Suprapubic skin (tissue), 4 donors: ENCODE results near the gene B4GALT4. TPM values are rescaled to one million over a fixed set of nuclear protein-coding genes. Genes with fewer than 3 reads are reported as not detected.

Experiments
- DNase-seq, 2 donors: peaks; one replicate each; pipeline ENCODE4 v3.0.0-alpha.2; 2019; ENCODE audit warnings: low spot score in 2 of 2
- H3K27ac ChIP-seq: fragments of 200-600 bp; sonication (generic); one replicate; pipeline ENCODE4 v1.5.1; 2019
- H3K27me3 ChIP-seq: fragments of 200-600 bp; sonication (generic); one replicate; pipeline ENCODE4 v1.5.1; 2019
- H3K36me3 ChIP-seq: fragments of 200-600 bp; sonication (generic); one replicate; pipeline ENCODE4 v1.5.1; 2019
- H3K4me1 ChIP-seq: fragments of 200-600 bp; sonication (generic); one replicate; pipeline ENCODE4 v1.5.1; 2019
- H3K4me3 ChIP-seq: fragments of 200-600 bp; sonication (generic); one replicate; pipeline ENCODE4 v1.5.1; 2019; ENCODE audit warnings: mild to moderate bottlenecking
- H3K9me3 ChIP-seq: fragments of 200-600 bp; sonication (generic); one replicate; pipeline ENCODE4 v1.5.1; 2019
- EP300 ChIP-seq: sonication (generic); formaldehyde crosslinking; IDR thresholded peaks from one replicate; pipeline ENCODE4 v1.6.1; 2017; ENCODE audit warnings: antibody characterized with exemption
- POLR2A ChIP-seq, 2 donors: fragments of 450-650 bp; IDR thresholded peaks; one replicate each; pipeline ENCODE4 v1.6.1; 2017; ENCODE audit warnings: antibody characterized with exemption in 2 of 2, mild to moderate bottlenecking in 2 of 2, moderate library complexity in 2 of 2
- POLR2AphosphoS5 ChIP-seq, 3 donors: sonication (generic); formaldehyde crosslinking; IDR thresholded peaks; one replicate each; pipeline ENCODE4 v1.6.1; 2017; ENCODE audit warnings: antibody characterized with exemption in 3 of 3
- WGBS: methylation state at CpG from one replicate; pipeline ENCODE4 v1.1.5; 2018; 5-methylcytosine and 5-hydroxymethylcytosine counted together
- total RNA-seq, 4 donors: library from RNA; depleted of rRNA; stranded (reverse); fragments of >200 nt; gene quantifications; one replicate each; pipeline ENCODE4 v1.1.0, GENCODE V29; 2016
- TF ChIP-seq, protein P1 (sequence below), 2 donors: fragments of 200-600 bp in 1 of 2; fragments of 450-650 bp in 1 of 2; sonication (generic) in 1 of 2; IDR thresholded peaks; one replicate each; pipeline ENCODE4 v1.5.1; 2016 to 2019; ENCODE audit warnings: antibody characterized with exemption in 2 of 2, mild to moderate bottlenecking in 1 of 2, moderate library complexity in 1 of 2

Gene B4GALT4
- total RNA-seq, 4 donors from 2014 or later: 13.6 to 19.4 (median 16.1) TPM

DNA sequence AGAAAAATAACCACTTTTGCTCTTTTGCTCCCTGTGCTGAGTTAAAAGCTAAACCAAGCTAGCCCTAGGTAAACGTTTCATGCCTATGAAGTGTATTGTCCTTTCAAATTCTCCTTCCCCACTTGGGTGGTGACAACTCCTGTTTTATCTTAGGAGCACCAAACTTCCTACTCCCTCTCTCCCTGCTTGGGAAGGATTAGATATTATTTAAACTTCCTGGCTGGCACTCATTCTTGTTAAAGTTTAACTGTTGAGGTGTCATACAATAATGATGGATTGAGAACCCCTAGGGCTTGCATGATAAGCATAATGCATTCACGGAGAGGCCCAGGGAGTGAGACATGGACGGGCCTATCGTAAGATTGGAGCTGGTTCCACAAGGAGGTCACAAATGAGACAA, 29.5 kb downstream of the B4GALT4 start:
- Histone ChIP-seq H3K4me1 (peaks cover 10% of the 10 kb centered on the region), H3K27ac (no peak overlapping the region), H3K9me3 (no peaks in the 10 kb centered on the region), H3K36me3 (peaks cover 54% of the 10 kb centered on the region), H3K4me3 (no peak overlapping the region), H3K27me3 (no peaks in the 10 kb centered on the region)
- WGBS: 54% methylated on average over 4 of the region's 4 CpGs
- no peak for DNase-seq
- TF ChIP-seq POLR2A (IDR thresholded peaks at IDR 0.05): no peak
- TF ChIP-seq POLR2AphosphoS5 (IDR thresholded peaks at IDR 0.05): no peak
- no peak for TF ChIP-seq EP300
- TF ChIP-seq, protein P1, sequence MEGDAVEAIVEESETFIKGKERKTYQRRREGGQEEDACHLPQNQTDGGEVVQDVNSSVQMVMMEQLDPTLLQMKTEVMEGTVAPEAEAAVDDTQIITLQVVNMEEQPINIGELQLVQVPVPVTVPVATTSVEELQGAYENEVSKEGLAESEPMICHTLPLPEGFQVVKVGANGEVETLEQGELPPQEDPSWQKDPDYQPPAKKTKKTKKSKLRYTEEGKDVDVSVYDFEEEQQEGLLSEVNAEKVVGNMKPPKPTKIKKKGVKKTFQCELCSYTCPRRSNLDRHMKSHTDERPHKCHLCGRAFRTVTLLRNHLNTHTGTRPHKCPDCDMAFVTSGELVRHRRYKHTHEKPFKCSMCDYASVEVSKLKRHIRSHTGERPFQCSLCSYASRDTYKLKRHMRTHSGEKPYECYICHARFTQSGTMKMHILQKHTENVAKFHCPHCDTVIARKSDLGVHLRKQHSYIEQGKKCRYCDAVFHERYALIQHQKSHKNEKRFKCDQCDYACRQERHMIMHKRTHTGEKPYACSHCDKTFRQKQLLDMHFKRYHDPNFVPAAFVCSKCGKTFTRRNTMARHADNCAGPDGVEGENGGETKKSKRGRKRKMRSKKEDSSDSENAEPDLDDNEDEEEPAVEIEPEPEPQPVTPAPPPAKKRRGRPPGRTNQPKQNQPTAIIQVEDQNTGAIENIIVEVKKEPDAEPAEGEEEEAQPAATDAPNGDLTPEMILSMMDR (IDR thresholded peaks at IDR 0.05): no peak

DNA sequence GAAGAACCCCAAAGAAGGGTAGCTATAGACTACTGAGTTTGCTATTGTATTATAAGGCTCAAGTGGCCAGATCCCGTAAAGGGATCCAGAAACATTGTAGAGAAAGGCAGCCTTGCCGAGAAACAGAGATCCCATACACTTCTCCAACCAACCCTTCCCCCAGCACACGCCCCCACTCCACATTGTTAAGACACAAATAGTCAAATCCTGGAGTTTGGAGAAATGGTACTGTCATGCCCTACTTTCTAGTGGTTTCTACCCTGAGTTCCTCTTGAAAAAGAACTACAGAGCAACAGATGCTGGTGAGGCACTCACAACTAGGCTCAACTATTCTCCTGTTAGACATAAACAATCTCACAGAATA, 33.2 kb downstream of the B4GALT4 start:
- Histone ChIP-seq H3K4me3 (no peak overlapping the region), H3K27ac (no peak overlapping the region), H3K27me3 (no peaks in the 10 kb centered on the region), H3K36me3 (peaks cover 17% of the 10 kb centered on the region), H3K4me1 (peaks cover 17% of the 10 kb centered on the region), H3K9me3 (no peaks in the 10 kb centered on the region)
- 80% methylated on average over 3 of the region's 3 CpGs for WGBS
- TF ChIP-seq, protein P1 (IDR thresholded peaks at IDR 0.05): no peak
- TF ChIP-seq EP300 (no peak), POLR2A (IDR thresholded peaks at IDR 0.05) (no peak), POLR2AphosphoS5 (IDR thresholded peaks at IDR 0.05) (no peak)
- no peak for DNase-seq

DNA sequence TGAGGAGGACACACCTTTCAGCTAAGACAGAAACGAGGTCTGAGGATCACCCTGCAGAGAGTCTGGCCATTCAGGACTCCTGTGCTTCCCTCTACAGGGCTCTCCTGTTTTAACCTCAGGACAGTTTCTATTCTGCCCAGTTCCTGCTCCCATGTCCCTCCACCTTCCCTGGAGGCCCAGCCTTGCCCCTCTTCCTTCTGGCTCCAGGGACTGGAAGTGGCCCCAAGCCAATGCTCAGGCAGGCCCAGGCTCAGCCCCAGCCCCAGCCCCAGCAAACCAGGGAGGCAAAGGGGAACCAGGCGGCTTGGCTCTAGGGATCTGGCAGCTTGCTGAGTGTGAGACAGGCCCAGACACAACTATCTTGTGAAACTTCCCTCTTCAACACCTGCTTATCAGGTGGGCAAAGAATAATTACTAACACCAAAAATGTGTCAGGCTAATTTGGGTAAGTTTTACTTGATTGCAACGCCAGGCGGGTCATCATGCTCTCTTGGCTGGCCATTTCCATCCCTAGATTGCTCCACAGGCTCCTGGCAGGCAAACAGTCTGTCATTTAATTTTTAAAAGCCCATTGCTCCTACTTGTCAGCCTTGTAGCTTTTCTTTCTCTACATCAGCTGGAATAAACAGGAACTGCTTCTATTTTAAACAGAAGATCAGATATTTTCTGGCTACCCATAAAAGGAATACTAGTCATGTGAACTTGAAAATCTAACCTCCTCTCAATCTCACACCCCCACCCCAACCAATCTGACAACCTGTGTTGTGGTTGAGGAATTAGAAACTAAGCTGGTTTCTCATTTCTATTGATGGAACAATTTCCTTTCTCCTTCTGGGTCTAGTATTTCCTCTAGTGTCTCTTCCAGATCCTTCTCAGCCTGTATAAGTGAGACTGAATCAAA, 33.8 kb downstream of the B4GALT4 start:
- Histone ChIP-seq H3K27me3 (no peaks in the 10 kb centered on the region), H3K27ac (no peak overlapping the region), H3K36me3 (peaks cover 11% of the 10 kb centered on the region), H3K9me3 (no peaks in the 10 kb centered on the region), H3K4me1 (peaks cover 17% of the 10 kb centered on the region), H3K4me3 (no peak overlapping the region)
- 43% methylated on average over 4 of the region's 4 CpGs for WGBS
- TF ChIP-seq POLR2A (IDR thresholded peaks at IDR 0.05): no peak
- TF ChIP-seq, protein P1 (IDR thresholded peaks at IDR 0.05): no peak
- TF ChIP-seq POLR2AphosphoS5 (IDR thresholded peaks at IDR 0.05): no peak
- no peak for TF ChIP-seq EP300
- DNase-seq: no peak

DNA sequence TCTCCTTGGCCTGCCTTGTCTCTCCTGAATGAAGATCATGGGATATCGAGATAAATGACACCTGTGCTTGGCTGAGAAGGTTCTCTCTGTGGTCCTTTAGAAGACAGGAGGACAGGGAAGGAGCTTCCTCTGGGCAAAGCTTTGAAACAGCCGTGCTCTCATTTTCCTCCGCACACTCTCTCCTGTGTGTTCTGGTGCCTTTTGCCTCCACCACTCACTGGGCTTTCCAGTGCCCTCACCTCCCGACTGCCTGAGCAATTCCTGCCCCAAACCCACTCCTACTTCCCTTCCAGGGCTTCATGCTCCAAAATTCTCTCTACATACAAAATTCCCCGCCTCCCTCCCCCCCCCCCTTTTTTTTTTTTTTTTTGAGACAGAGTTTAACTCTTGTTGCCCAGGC, 35.0 kb downstream of the B4GALT4 start:
- H3K27ac ChIP-seq: no peak overlapping the region
- TF ChIP-seq POLR2A (IDR thresholded peaks at IDR 0.05): no peak
- no peak for TF ChIP-seq POLR2AphosphoS5 (IDR thresholded peaks at IDR 0.05)
- TF ChIP-seq, protein P1 (IDR thresholded peaks at IDR 0.05): no peak
- TF ChIP-seq EP300: no peak
- peaks cover 17% of the 10 kb centered on the region for H3K4me1 ChIP-seq
- 38% methylated on average over 5 of the region's 5 CpGs for WGBS
- H3K27me3 ChIP-seq: no peaks in the 10 kb centered on the region
- peaks cover 4% of the 10 kb centered on the region for H3K36me3 ChIP-seq
- DNase-seq: no peak
- H3K4me3 ChIP-seq: no peak overlapping the region
- H3K9me3 ChIP-seq: no peaks in the 10 kb centered on the region

DNA sequence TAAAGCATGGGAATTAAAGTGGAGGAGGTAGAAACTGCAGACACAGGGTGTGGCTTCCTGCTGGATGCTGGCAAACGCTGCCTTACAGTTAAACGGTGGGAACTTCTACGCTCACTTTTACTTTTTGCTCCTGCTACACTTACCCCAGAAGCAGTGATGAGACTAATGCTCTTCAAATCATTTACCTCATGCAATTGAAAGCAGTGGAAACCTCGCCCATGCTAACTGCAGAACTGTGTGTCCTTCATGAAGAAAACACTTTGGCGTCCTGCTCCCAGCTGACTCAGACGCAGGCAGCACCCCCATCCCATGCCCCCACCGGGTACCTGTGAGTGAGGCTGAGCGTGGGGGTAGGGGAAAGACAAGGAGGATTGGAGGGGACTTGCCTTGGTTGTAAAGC, 35.5 kb downstream of the B4GALT4 start:
- no peak overlapping the region for H3K27ac ChIP-seq
- peaks cover 3% of the 10 kb centered on the region for H3K36me3 ChIP-seq
- H3K9me3 ChIP-seq: no peaks in the 10 kb centered on the region
- no peak for TF ChIP-seq POLR2A (IDR thresholded peaks at IDR 0.05)
- TF ChIP-seq, protein P1 (IDR thresholded peaks at IDR 0.05): no peak
- no peak for TF ChIP-seq EP300
- TF ChIP-seq POLR2AphosphoS5 (IDR thresholded peaks at IDR 0.05): no peak
- 40% methylated on average over 8 of the region's 8 CpGs for WGBS
- H3K4me1 ChIP-seq: peaks cover 17% of the 10 kb centered on the region
- H3K4me3 ChIP-seq: no peak overlapping the region
- no peak for DNase-seq
- H3K27me3 ChIP-seq: no peaks in the 10 kb centered on the region
